GM23338 (cell line): ENCODE data around the gene SPAAR. TPM values are rescaled to one million over a fixed set of nuclear protein-coding genes. Genes with fewer than 3 reads are reported as not detected.

Experiments
- ATAC-seq: fragments of 200-7000 bp; cut with Tn5 transposase; 3 replicates; pipeline ENCODE4 v1.9.1; 2020
- DNase-seq: peaks from one replicate; pipeline ENCODE4 v3.0.0-alpha.2; 2015; ENCODE audit warnings: low spot score
- H2AFZ ChIP-seq: fragments of 200-600 bp; sonication (generic); 2 replicates; pipeline ENCODE4 v1.8.0; 2016; ENCODE audit warnings: antibody characterized with exemption, mild to moderate bottlenecking, moderate library complexity
- H3F3A ChIP-seq: fragments of 200-600 bp; sonication (generic); replicated peaks from 2 replicates; pipeline ENCODE4 v1.8.0; 2017; ENCODE audit warnings: antibody characterized with exemption, mixed run types, low read depth
- H3K27ac ChIP-seq: fragments of 200-600 bp; sonication (generic); 2 replicates; pipeline ENCODE4 v1.6.1; 2016; ENCODE audit warnings: low read depth
- H3K27me3 ChIP-seq: fragments of 200-600 bp; sonication (generic); 2 replicates; pipeline ENCODE4 v1.8.0; 2016; ENCODE audit warnings: mild to moderate bottlenecking, mixed run types, moderate library complexity; ENCODE audit not compliant: insufficient read depth
- H3K36me3 ChIP-seq: fragments of 200-600 bp; sonication (generic); 2 replicates; pipeline ENCODE4 v1.8.0; 2016; ENCODE audit warnings: mild to moderate bottlenecking; ENCODE audit not compliant: insufficient read depth
- H3K4me1 ChIP-seq: fragments of 200-600 bp; sonication (generic); 2 replicates; pipeline ENCODE4 v1.8.0; 2016; ENCODE audit warnings: mild to moderate bottlenecking, moderate library complexity; ENCODE audit not compliant: insufficient read depth
- H3K4me2 ChIP-seq: fragments of 200-600 bp; sonication (generic); 2 replicates; pipeline ENCODE4 v1.7.1; 2017; ENCODE audit warnings: mixed run types
- H3K4me3 ChIP-seq: fragments of 200-600 bp; sonication (generic); 2 replicates; pipeline ENCODE4 v1.6.1; 2016; ENCODE audit warnings: mixed run types
- H3K79me2 ChIP-seq: fragments of 200-600 bp; sonication (generic); replicated peaks from 2 replicates; pipeline ENCODE4 v1.8.0; 2017; ENCODE audit warnings: mild to moderate bottlenecking; ENCODE audit not compliant: insufficient read depth
- H3K9me2 ChIP-seq: fragments of 200-600 bp; sonication (generic); 2 replicates; pipeline ENCODE4 v1.8.0; 2017; ENCODE audit not compliant: insufficient read depth
- H4K20me1 ChIP-seq: fragments of 200-600 bp; sonication (generic); replicated peaks from 2 replicates; pipeline ENCODE4 v1.8.0; 2017; ENCODE audit warnings: mild to moderate bottlenecking; ENCODE audit not compliant: insufficient read depth
- H3K27ac Mint-ChIP-seq: 2 replicates; pipeline ENCODE4 v1.8.0; 2020; ENCODE audit warnings: inconsistent platforms, mild to moderate bottlenecking, moderate library complexity, mixed read lengths
- H3K27me3 Mint-ChIP-seq: 3 replicates; pipeline ENCODE4 v1.8.0; 2022; ENCODE audit warnings: low read depth, mild to moderate bottlenecking, moderate library complexity, mixed read lengths, inconsistent platforms; ENCODE audit not compliant: insufficient read depth, poor library complexity
- H3K36me3 Mint-ChIP-seq: 3 replicates; pipeline ENCODE4 v1.8.0; 2021; ENCODE audit warnings: low read depth, mild to moderate bottlenecking, inconsistent platforms, moderate library complexity, mixed read lengths
- H3K4me1 Mint-ChIP-seq: 3 replicates; pipeline ENCODE4 v1.8.0; 2020; ENCODE audit warnings: mild to moderate bottlenecking, inconsistent platforms, mixed read lengths
- H3K4me3 Mint-ChIP-seq: 3 replicates; pipeline ENCODE4 v1.8.0; 2021; ENCODE audit warnings: moderate library complexity, mild to moderate bottlenecking, inconsistent platforms, mixed read lengths
- H3K9me3 Mint-ChIP-seq: 3 replicates; pipeline ENCODE4 v1.8.0; 2020; ENCODE audit warnings: moderate library complexity, mild to moderate bottlenecking, inconsistent platforms, mixed read lengths
- CTCF ChIP-seq, 2 experiments: fragments of 200-600 bp in 1 of 2; sonication (generic) in 1 of 2; conservative IDR thresholded peaks; 2 replicates each; pipeline versions ENCODE4 v1.5.1 to v1.6.1; 2016 to 2017; ENCODE audit warnings: antibody characterized with exemption in 2 of 2, low read depth in 2 of 2, mild to moderate bottlenecking in 2 of 2, moderate library complexity in 1 of 2
- ETS1 ChIP-seq: IDR thresholded peaks from 2 replicates; pipeline ENCODE4 v1.6.1; 2016; ENCODE audit warnings: antibody characterized with exemption
- EZH2 ChIP-seq: fragments of 200-600 bp; sonication (generic); IDR thresholded peaks from one replicate; pipeline ENCODE4 v1.8.0; 2017; ENCODE audit warnings: antibody characterized with exemption, mild to moderate bottlenecking, low read depth; ENCODE audit not compliant: unreplicated experiment
- EZH2phosphoT487 ChIP-seq: fragments of 200-600 bp; sonication (generic); IDR thresholded peaks from one replicate; pipeline ENCODE4 v1.8.1; 2018; ENCODE audit warnings: antibody characterized with exemption; ENCODE audit not compliant: unreplicated experiment
- JUNB ChIP-seq: IDR thresholded peaks from one replicate; pipeline ENCODE4 v1.6.1; 2016; ENCODE audit warnings: antibody characterized with exemption; ENCODE audit not compliant: unreplicated experiment
- NANOG ChIP-seq: IDR thresholded peaks from 2 replicates; pipeline ENCODE4 v1.6.1; 2016; ENCODE audit warnings: antibody characterized with exemption, borderline replicate concordance
- POLR2AphosphoS5 ChIP-seq: IDR thresholded peaks from 2 replicates; pipeline ENCODE4 v1.6.1; 2016; ENCODE audit warnings: antibody characterized with exemption, low read depth
- STAT1 ChIP-seq: IDR thresholded peaks from one replicate; pipeline ENCODE4 v1.6.1; 2016; ENCODE audit warnings: antibody characterized with exemption; ENCODE audit not compliant: unreplicated experiment
- ZNF114 ChIP-seq: fragments of 250-450 bp; sonication (Bioruptor Pico); IDR thresholded peaks from 2 replicates; pipeline ENCODE4 v1.5.0; 2020; ENCODE audit warnings: mild to moderate bottlenecking, moderate library complexity
- ZNF331 ChIP-seq: fragments of 250-450 bp; sonication (Bioruptor Pico); IDR thresholded peaks from 2 replicates; pipeline ENCODE4 v1.5.0; 2020; ENCODE audit warnings: low read depth, mild to moderate bottlenecking, moderate library complexity
- polyA plus RNA-seq: library from polyadenylated mRNA; unstranded; fragments of >200 nt; fragmentation: Nextera tagmentation; extraction: Ambion mirVana; gene quantifications from 2 replicates; pipeline ENCODE4 v1.2.1, GENCODE V29; 2016
- total RNA-seq: library from RNA; depleted of rRNA; stranded (reverse); fragments of >200 nt; shearing (Covaris generic); gene quantifications from 2 replicates; pipeline ENCODE4 v1.2.3, GENCODE V29; 2014
- TF ChIP-seq, protein P1 (sequence below): IDR thresholded peaks from one replicate; pipeline ENCODE4 v1.6.1; 2018; ENCODE audit warnings: antibody characterized with exemption; ENCODE audit not compliant: unreplicated experiment

SPAAR gene
- total and polyA plus RNA-seq, 2 experiments from 2014 or later: not detected

DNA sequence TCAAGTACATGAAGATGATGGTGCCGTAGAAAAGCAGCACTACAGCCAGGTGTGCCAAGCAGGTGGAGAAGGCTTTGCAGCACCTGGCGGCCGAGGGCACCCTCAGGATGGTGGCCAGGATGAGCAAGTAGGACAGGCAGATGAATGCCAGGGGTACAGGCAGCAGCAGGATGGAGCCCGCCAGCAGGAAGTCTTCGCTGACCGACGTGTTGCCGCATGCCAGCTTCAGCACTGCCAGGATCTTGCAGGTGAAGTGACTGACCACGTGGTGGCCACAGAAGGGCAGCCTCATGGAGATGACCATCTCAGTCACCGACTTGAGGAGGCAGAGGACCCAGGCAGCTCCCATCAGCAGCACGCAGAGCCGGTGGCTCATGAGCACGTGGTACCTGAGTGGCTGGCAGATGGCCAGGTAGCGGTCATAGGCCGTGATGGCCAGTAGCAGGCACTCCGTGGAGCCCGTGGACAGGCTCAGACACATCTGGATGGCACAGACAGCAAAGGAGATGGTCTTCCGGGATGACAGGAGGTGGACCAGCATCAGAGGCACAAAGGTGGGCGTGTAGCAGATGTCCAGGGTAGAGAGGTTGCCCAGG is 39.6 kb upstream of the SPAAR start:
- H3K27ac ChIP-seq: no peak overlapping the region
- peaks cover 5% of the 10 kb centered on the region; the same call in 1 of the 2 replicates for H3K9me2 ChIP-seq
- no peaks in the 10 kb centered on the region for H3K27me3 ChIP-seq
- TF ChIP-seq EZH2phosphoT487 (no peak), EZH2 (no peak), ETS1 (no peak), NANOG (no peak), POLR2AphosphoS5 (no peak), ZNF331 (CRISPR knock-in tag) (no peak), ZNF114 (CRISPR knock-in tag) (no peak)
- TF ChIP-seq, protein P1, sequence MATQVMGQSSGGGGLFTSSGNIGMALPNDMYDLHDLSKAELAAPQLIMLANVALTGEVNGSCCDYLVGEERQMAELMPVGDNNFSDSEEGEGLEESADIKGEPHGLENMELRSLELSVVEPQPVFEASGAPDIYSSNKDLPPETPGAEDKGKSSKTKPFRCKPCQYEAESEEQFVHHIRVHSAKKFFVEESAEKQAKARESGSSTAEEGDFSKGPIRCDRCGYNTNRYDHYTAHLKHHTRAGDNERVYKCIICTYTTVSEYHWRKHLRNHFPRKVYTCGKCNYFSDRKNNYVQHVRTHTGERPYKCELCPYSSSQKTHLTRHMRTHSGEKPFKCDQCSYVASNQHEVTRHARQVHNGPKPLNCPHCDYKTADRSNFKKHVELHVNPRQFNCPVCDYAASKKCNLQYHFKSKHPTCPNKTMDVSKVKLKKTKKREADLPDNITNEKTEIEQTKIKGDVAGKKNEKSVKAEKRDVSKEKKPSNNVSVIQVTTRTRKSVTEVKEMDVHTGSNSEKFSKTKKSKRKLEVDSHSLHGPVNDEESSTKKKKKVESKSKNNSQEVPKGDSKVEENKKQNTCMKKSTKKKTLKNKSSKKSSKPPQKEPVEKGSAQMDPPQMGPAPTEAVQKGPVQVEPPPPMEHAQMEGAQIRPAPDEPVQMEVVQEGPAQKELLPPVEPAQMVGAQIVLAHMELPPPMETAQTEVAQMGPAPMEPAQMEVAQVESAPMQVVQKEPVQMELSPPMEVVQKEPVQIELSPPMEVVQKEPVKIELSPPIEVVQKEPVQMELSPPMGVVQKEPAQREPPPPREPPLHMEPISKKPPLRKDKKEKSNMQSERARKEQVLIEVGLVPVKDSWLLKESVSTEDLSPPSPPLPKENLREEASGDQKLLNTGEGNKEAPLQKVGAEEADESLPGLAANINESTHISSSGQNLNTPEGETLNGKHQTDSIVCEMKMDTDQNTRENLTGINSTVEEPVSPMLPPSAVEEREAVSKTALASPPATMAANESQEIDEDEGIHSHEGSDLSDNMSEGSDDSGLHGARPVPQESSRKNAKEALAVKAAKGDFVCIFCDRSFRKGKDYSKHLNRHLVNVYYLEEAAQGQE: no peak
- peaks cover 3% of the 10 kb centered on the region; the same call in 1 of the 3 replicates for H3K36me3 Mint-ChIP-seq
- H3K4me1 Mint-ChIP-seq: peaks cover 16% of the 10 kb centered on the region
- no peak overlapping the region for H3K4me3 ChIP-seq
- no peaks in the 10 kb centered on the region for H3K79me2 ChIP-seq
- no peak overlapping the region for H3K4me2 ChIP-seq
- H2AFZ ChIP-seq: no peak overlapping the region
- H3K36me3 ChIP-seq: no peaks in the 10 kb centered on the region
- no peak for DNase-seq
- H4K20me1 ChIP-seq: no peaks in the 10 kb centered on the region
- H3K27me3 Mint-ChIP-seq: peaks cover 12% of the 10 kb centered on the region
- H3K4me1 ChIP-seq: peaks cover 10% of the 10 kb centered on the region; the same call in 1 of the 2 replicates
- H3K9me3 Mint-ChIP-seq: no peaks in the 10 kb centered on the region
- no peak overlapping the region for H3K4me3 Mint-ChIP-seq
- no peaks in the 10 kb centered on the region for H3F3A ChIP-seq
- no peak overlapping the region for H3K27ac Mint-ChIP-seq
- no peak for ATAC-seq

GRCh38 chr9:35870351-35870923 is 38.9 kb upstream of the SPAAR start, which contains the start of gene OR13J1:
Gene OR13J1 (minus strand): TSS chr9:35870401. CDS start chr9:35870401, 0 bp downstream.
- peaks cover 7% of the 10 kb centered on the region; the same call in 1 of the 2 replicates for H3K4me1 ChIP-seq
- H3K9me3 Mint-ChIP-seq: 0 out of 3 replicates have a peak, but pooled peaks cover under 1% of the 10 kb centered on the region
- no peak within 1 kb of the TSS for H3K4me3 ChIP-seq
- H3K36me3 Mint-ChIP-seq: peaks cover 3% of the 10 kb centered on the region; the same call in 1 of the 3 replicates
- peaks cover 5% of the 10 kb centered on the region; the same call in 1 of the 2 replicates for H3K9me2 ChIP-seq
- no peaks in the 10 kb centered on the region for H3K36me3 ChIP-seq
- no peak within 1 kb of the TSS for H3K4me2 ChIP-seq
- H4K20me1 ChIP-seq: no peaks in the 10 kb centered on the region
- peaks cover 16% of the 10 kb centered on the region for H3K4me1 Mint-ChIP-seq
- H3K27ac ChIP-seq: no peak within 1 kb of the TSS
- H3K79me2 ChIP-seq: no peaks in the 10 kb centered on the region
- no peaks in the 10 kb centered on the region for H3K27me3 ChIP-seq
- no peak within 1 kb of the TSS for H2AFZ ChIP-seq
- no peaks in the 10 kb centered on the region for H3F3A ChIP-seq
- H3K27ac Mint-ChIP-seq: no peak within 1 kb of the TSS
- DNase-seq (no peak), ATAC-seq (no peak)
- H3K4me3 Mint-ChIP-seq: no peak within 1 kb of the TSS
- H3K27me3 Mint-ChIP-seq: peaks cover 12% of the 10 kb centered on the region
- no peak for TF ChIP-seq STAT1
- TF ChIP-seq, protein P1: no peak
- TF ChIP-seq CTCF (conservative IDR thresholded peaks at IDR 0.05; ENCODE audit: low read depth in 2 of 2): no peak
- no peak for TF ChIP-seq JUNB
- TF ChIP-seq NANOG: no peak
- no peak for TF ChIP-seq ZNF114 (CRISPR knock-in tag)
